HUDEP-2 (cell line): ENCODE measurements around the gene SFXN5.

Experiments used
- DNase-seq, 76 experiments: peaks; one replicate each; lab custom pipeline; 2025; ENCODE audit not compliant: unreplicated experiment in 76 of 76; lab: John Stamatoyannopoulos, UW

Gene SFXN5

GRCh38 chr2:72982781-72983499, 88.6 kb downstream of the SFXN5 start:
- DNase-seq = no peak

GRCh38 chr2:72982219-72982618, 89.3 kb downstream of the SFXN5 start:
- no peak for DNase-seq

- DNase-seq = no peak
These were observed 90.0 kb downstream of the SFXN5 start for GRCh38 chr2:72981536-72981935.

- no peak for DNase-seq
These were observed 90.8 kb downstream of the SFXN5 start for GRCh38 chr2:72980535-72981217.

GRCh38 chr2:72979896-72980295, 91.6 kb downstream of the SFXN5 start:
- peak in 1 of 76 experiments; percentile 1 for DNase-seq

GRCh38 chr2:72975017-72975416, 96.5 kb downstream of the SFXN5 start:
- no peak for DNase-seq

- DNase-seq = no peak
These were observed 97.1 kb downstream of the SFXN5 start for GRCh38 chr2:72974436-72974754.

- peak in 32 of 76 experiments; percentile 1 to 49 (median 12) for DNase-seq
These were observed 97.7 kb downstream of the SFXN5 start for GRCh38 chr2:72973566-72974435.

- no peak for DNase-seq
These were observed 98.4 kb downstream of the SFXN5 start for GRCh38 chr2:72973137-72973535.

GRCh38 chr2:72972352-72973136, 99.0 kb downstream of the SFXN5 start:
- no peak for DNase-seq

GRCh38 chr2:72971036-72971435, 100.5 kb downstream of the SFXN5 start:
- DNase-seq = no peak

- DNase-seq = no peak
These were observed 101.8 kb downstream of the SFXN5 start for GRCh38 chr2:72969706-72970105.

GRCh38 chr2:72968286-72968685, 103.2 kb downstream of the SFXN5 start:
- no peak for DNase-seq

- DNase-seq = no peak
These were observed 105.6 kb downstream of the SFXN5 start for GRCh38 chr2:72965770-72966450.

- no peak for DNase-seq
These were observed 106.5 kb downstream of the SFXN5 start for GRCh38 chr2:72965016-72965415.

GRCh38 chr2:72964146-72964525, 107.4 kb downstream of the SFXN5 start:
- no peak for DNase-seq

GRCh38 chr2:72963423-72964145, 107.9 kb downstream of the SFXN5 start:
- DNase-seq = no peak

- DNase-seq = no peak
These were observed 108.6 kb downstream of the SFXN5 start for GRCh38 chr2:72962911-72963310.

- no peak for DNase-seq
These were observed 109.6 kb downstream of the SFXN5 start for GRCh38 chr2:72961853-72962468.
